ENCODE measurements around the gene NOX4. TPM values are rescaled to one million over a fixed set of nuclear protein-coding genes. Genes with fewer than 3 reads are reported as not detected.

Gene NOX4
- total RNA-seq, 4 donors from 2014 or later: 38.4 to 129 (median 67.4) TPM

- no peak overlapping the region for H3K27ac ChIP-seq
- TF ChIP-seq EP300 (IDR thresholded peaks at IDR 0.05): no peak
- TF ChIP-seq POLR2A (IDR thresholded peaks at IDR 0.05): no peak
- TF ChIP-seq, protein P1, sequence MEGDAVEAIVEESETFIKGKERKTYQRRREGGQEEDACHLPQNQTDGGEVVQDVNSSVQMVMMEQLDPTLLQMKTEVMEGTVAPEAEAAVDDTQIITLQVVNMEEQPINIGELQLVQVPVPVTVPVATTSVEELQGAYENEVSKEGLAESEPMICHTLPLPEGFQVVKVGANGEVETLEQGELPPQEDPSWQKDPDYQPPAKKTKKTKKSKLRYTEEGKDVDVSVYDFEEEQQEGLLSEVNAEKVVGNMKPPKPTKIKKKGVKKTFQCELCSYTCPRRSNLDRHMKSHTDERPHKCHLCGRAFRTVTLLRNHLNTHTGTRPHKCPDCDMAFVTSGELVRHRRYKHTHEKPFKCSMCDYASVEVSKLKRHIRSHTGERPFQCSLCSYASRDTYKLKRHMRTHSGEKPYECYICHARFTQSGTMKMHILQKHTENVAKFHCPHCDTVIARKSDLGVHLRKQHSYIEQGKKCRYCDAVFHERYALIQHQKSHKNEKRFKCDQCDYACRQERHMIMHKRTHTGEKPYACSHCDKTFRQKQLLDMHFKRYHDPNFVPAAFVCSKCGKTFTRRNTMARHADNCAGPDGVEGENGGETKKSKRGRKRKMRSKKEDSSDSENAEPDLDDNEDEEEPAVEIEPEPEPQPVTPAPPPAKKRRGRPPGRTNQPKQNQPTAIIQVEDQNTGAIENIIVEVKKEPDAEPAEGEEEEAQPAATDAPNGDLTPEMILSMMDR (IDR thresholded peaks at IDR 0.05): no peak
- H3K9me3 ChIP-seq: no peaks in the 10 kb centered on the region
- H3K4me3 ChIP-seq: no peak overlapping the region
- no peaks in the 10 kb centered on the region for H3K27me3 ChIP-seq
- H3K4me1 ChIP-seq: peaks cover 0 to 5% (median 0%) of the 10 kb centered on the region in 4 donors
- no peaks in the 10 kb centered on the region for H3K36me3 ChIP-seq
- DNase-seq (ENCODE audit: low spot score in 2 of 2): no peak
- 56 to 59% methylated on average over 2 of the region's 2 CpGs for WGBS, 2 donors
Observed at GRCh38 chr11:89529626-89530380, 38.6 kb upstream of the NOX4 start.

- H3K27me3 ChIP-seq: no peaks in the 10 kb centered on the region
- TF ChIP-seq POLR2A (IDR thresholded peaks at IDR 0.05): no peak
- TF ChIP-seq, protein P1 (IDR thresholded peaks at IDR 0.05): no peak
- no peak for TF ChIP-seq EP300 (IDR thresholded peaks at IDR 0.05)
- DNase-seq (ENCODE audit: low spot score in 2 of 2): no peak
Observed at GRCh38 chr11:89521792-89522191, 30.6 kb upstream of the NOX4 start.

DNA sequence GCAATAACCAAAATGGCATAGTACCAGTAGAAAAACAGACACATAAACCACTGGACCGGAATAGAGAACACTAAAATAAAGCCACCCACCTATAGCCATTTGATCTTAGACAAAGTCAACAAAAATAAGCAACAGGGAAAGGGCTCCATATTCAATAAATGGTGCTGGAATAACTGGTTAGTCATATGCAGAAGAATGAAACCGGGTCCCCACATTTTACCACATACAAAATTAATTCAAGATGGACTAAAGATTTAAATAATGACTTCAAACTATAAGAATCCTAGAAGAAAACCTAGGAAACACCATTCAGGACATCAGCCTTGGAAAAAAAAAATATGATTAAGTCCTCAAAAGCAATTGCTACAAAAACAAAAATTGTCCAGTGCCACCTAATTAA is 30.1 kb upstream of the NOX4 start:
- Histone ChIP-seq H3K4me3 (no peak overlapping the region), H3K4me1 (no peaks in the 10 kb centered on the region), H3K27ac (no peak overlapping the region), H3K36me3 (no peaks in the 10 kb centered on the region), H3K9me3 (peaks cover 0 to 3% (median 0%) of the 10 kb centered on the region in 4 donors), H3K27me3 (no peaks in the 10 kb centered on the region)
- TF ChIP-seq, protein P1 (IDR thresholded peaks at IDR 0.05): no peak
- TF ChIP-seq EP300 (IDR thresholded peaks at IDR 0.05) (no peak), POLR2A (IDR thresholded peaks at IDR 0.05) (no peak)
- DNase-seq (ENCODE audit: low spot score in 2 of 2): no peak
- whole genome bisulfite sequencing, 2 donors: 90 to 93% methylated on average over 2 of the region's 2 CpGs

More at GRCh38 chr11:89521792-89522191, 30.6 kb upstream of the NOX4 start:
- 77 to 86% methylated on average over 1 of the region's 1 CpG for WGBS, 2 donors
- H3K4me1 ChIP-seq: no peaks in the 10 kb centered on the region
- no peaks in the 10 kb centered on the region for H3K36me3 ChIP-seq
- H3K27ac ChIP-seq: no peak overlapping the region
- H3K4me3 ChIP-seq: no peak overlapping the region
- H3K9me3 ChIP-seq: peaks cover 0 to 3% (median 0%) of the 10 kb centered on the region in 4 donors

DNA sequence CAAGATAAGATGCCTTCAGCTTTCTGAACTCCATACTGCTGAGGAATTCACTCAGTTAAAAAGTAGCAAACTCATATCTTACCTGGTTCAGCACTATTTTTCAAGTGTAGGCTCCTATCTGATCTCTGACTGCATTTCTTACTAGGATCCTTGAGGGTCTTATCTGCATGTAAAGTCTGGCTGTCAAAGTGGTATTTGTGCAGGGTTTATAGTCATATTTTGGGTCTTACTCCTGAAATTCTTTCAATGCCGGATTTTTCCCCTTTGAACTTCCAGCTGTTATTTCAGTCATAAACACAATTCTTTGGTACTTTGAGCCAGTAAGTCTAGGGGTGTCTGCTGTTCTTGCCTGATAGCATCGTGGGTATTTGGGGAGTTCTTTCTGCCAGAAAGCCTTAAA is 25.3 kb upstream of the NOX4 start:
- Histone ChIP-seq H3K4me3 (no peak overlapping the region), H3K36me3 (no peaks in the 10 kb centered on the region), H3K9me3 (peaks cover 0 to 4% (median 1%) of the 10 kb centered on the region in 4 donors), H3K27me3 (no peaks in the 10 kb centered on the region), H3K4me1 (no peaks in the 10 kb centered on the region), H3K27ac (no peak overlapping the region)
- WGBS, 2 donors: 36 to 51% methylated on average over 2 of the region's 2 CpGs
- TF ChIP-seq, protein P1 (IDR thresholded peaks at IDR 0.05): no peak
- TF ChIP-seq POLR2A (IDR thresholded peaks at IDR 0.05) (no peak), EP300 (IDR thresholded peaks at IDR 0.05) (no peak)
- no peak for DNase-seq (ENCODE audit: low spot score in 2 of 2)

DNA sequence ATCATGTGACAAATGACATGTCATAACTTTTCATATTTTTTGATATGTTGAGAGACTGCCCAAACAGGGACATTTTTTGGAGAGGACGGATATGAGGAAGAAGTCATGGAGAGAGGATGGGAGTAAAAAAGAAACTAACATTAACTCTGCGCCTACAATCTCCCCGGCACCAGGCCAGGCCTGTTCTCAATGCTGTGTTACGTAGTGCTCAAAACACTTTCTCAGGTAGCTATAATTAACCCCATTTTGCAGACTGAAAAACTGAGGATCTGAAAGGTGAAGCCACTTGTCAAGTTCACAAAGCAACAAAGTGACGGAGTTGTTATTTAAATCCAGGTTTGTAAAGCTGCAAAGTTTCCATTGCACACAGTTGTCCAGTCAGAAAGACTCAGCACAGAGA is 17.4 kb upstream of the NOX4 start:
- Histone ChIP-seq H3K4me1 (no peaks in the 10 kb centered on the region), H3K27me3 (no peaks in the 10 kb centered on the region), H3K36me3 (no peaks in the 10 kb centered on the region), H3K4me3 (no peak overlapping the region), H3K9me3 (no peaks in the 10 kb centered on the region), H3K27ac (no peak overlapping the region)
- 92 to 93% methylated on average over 5 of the region's 5 CpGs for WGBS, 2 donors
- DNase-seq (ENCODE audit: low spot score in 2 of 2): no peak
- TF ChIP-seq EP300 (IDR thresholded peaks at IDR 0.05) (no peak), POLR2A (IDR thresholded peaks at IDR 0.05) (no peak)
- TF ChIP-seq, protein P1 (IDR thresholded peaks at IDR 0.05): no peak
